HG03457 (cell line): Measurements from ENCODE around the gene HOXA13.

Experiments used
- ATAC-seq: cut with Tn5 transposase; IDR thresholded peaks from one replicate; pipeline ENCODE4 v1.9.1; 2021; ENCODE audit warnings: moderate number of reproducible peaks; ENCODE audit not compliant: unreplicated experiment

The HOXA13 gene

GRCh38 chr7:27199849-27200760 lies at the start of gene HOXA13:
Gene HOXA13, minus strand, starts transcription at chr7:27200091. Its CDS starts 14 bp downstream, at chr7:27200077.
- ATAC-seq = no peak

- ATAC-seq = no peak
Observed at GRCh38 chr7:27248911-27249723, 49.2 kb upstream of the HOXA13 start.

GRCh38 chr7:27248427-27248806 lies 48.5 kb upstream of the HOXA13 start:
- no peak for ATAC-seq

GRCh38 chr7:27247452-27248426 lies 47.8 kb upstream of the HOXA13 start:
- ATAC-seq = no peak

- no peak for ATAC-seq
Observed at GRCh38 chr7:27247000-27247399, 47.1 kb upstream of the HOXA13 start.

- no peak for ATAC-seq
Observed at GRCh38 chr7:27245798-27246691, 46.2 kb upstream of the HOXA13 start.

- ATAC-seq = no peak
Observed at GRCh38 chr7:27245124-27245797, 45.4 kb upstream of the HOXA13 start.

- ATAC-seq = no peak
Observed at GRCh38 chr7:27244488-27245123, 44.7 kb upstream of the HOXA13 start.

GRCh38 chr7:27243340-27244163 lies 43.7 kb upstream of the HOXA13 start:
- no peak for ATAC-seq

GRCh38 chr7:27242555-27243339 lies 42.9 kb upstream of the HOXA13 start, which contains the start of gene EVX1:
Gene EVX1, plus strand, starts transcription at chr7:27242802. Its CDS starts 229 bp downstream, at chr7:27243031.
- no peak for ATAC-seq

GRCh38 chr7:27242154-27242553 lies 42.3 kb upstream of the HOXA13 start:
- ATAC-seq = no peak

- no peak for ATAC-seq
Observed at GRCh38 chr7:27241189-27242056, 41.5 kb upstream of the HOXA13 start.

- ATAC-seq = no peak
Observed at GRCh38 chr7:27240015-27240731, 40.3 kb upstream of the HOXA13 start.

GRCh38 chr7:27239387-27240014 lies 39.6 kb upstream of the HOXA13 start:
- no peak for ATAC-seq

GRCh38 chr7:27238979-27239386 lies 39.1 kb upstream of the HOXA13 start:
- ATAC-seq = no peak
